Ammon's horn (tissue), 1 donor: ENCODE data around the gene SEC22A.

Experiments used
- DNase-seq: peaks from one replicate; pipeline ENCODE4 v3.0.0-alpha.2; 2016; ENCODE audit warnings: low spot score

Gene SEC22A

DNA sequence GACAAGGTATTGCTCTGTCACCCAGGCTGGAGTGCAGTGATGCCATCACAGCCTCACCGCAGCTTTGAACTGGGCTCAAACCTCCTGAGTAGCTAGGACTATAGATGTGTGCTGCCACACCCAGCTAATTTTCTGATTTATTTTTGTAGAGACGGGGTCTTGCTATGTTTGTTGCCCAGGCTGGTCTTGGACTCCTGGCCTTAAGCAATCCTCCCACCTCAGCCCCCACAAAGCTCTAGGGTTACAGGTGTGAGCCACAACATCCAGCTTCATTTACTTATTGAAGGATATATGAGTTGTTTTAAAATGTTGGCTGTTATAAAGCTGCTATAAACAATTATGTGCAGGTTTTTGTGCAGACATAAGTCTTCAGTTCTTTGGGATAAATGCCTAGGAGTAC, 62.2 kb downstream of the SEC22A start:
- DNase-seq: no peak

DNA sequence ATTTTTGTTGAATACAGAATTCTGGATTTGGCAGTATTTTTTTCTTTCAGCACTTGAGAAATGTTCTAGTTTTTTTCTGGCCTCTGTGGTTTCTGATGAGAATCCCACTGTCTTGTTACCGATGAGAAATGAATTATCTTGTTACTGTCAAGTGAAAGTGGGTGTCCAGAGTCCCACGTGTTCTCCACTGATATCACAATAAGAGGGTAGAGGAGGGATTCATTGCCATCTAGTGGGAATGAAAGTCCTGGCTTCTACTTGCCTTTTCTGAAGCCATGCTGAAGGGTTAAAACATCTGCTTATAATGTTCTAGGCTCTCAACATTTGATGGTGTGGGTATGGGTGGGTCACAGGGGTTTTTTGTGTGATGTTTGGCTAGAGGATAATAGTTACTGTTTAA, 66.1 kb downstream of the SEC22A start:
- no peak for DNase-seq

DNA sequence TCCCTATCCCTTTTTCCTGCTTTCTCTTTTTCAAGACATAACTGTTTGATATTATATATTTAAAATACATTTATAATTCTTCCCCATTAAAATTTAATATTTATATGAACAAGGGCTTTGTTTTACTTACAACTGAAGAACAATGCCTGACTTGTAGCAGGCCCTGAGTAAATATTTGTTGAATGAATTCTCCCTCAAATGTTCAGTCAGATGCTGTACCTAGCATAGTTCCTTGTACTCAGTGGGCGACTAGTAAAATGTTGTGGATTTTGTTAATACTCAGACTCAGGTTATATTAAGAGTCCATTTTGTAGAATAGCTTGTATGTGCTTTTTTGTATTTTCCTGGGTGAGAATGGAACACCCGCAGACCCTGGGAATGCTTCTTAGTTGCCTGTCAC, 69.1 kb downstream of the SEC22A start:
- no peak for DNase-seq

DNA sequence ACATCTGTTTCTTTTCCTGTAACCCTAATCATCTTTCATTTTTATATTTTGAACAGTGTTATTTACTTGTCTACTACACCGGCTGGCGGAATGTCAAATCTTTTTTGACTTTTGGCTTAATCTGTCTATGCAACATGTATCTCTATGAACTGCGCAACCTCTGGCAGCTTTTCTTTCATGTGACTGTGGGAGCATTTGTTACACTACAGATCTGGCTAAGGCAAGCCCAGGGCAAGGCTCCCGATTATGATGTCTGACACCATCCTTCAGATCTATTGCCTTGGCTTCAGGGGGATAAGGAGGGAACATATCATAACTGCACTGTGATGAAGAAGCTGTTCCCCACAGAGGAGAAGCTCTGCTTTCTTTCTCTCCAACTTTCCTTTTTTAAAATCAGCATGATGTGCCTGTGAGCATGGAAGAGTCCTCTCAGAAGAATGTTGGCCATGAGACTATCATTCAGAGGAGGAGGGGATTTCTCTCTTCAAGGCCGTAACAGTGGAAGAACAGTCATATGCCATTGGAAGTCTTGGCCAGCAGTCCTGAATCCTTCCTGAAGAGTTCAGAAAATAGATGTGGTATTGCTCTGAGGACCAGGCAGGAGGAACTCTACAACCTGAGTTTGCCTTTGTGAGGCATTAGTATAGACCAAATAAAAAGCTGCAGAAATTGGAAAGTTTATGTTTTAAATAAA, 69.9 kb downstream of the SEC22A start:
- DNase-seq: no peak

DNA sequence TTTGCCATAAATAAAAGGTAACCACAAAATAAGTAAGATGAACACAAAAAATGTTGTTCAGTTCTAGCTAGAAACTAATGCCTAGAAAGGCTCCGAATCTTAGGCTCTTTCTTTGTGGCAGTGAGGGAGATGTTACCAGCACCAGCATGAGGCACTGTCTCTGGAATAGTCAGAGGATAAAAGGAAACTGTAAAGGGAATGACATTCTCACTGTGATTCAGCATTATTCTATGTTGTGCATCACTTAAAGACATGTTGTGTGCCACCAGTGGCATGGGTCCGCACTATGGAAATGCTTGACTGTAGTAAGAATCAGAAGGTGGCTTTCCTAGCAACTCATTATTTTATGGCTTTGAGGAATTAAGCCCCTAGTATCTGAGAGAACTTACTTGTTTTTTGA, 70.8 kb downstream of the SEC22A start:
- DNase-seq: no peak

DNA sequence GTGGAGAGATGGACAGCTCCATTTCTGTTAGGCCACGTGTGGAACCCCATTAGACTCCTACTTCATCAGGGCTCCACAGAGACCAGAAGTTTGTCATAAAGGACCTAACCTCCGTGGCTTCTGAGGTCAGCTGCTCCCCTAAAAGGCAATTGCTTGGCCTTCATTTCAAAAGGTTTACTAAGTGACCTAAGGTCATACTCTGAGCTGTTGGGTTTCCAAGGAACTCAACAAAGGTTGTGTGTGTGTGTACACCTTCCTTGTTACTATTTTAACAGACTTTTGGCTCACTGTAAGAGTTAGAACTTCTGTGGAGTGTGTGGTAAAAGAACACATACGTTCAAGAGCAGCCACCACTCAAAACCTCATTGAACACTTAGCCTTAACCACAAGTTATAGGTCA, 73.9 kb downstream of the SEC22A start:
- no peak for DNase-seq

DNA sequence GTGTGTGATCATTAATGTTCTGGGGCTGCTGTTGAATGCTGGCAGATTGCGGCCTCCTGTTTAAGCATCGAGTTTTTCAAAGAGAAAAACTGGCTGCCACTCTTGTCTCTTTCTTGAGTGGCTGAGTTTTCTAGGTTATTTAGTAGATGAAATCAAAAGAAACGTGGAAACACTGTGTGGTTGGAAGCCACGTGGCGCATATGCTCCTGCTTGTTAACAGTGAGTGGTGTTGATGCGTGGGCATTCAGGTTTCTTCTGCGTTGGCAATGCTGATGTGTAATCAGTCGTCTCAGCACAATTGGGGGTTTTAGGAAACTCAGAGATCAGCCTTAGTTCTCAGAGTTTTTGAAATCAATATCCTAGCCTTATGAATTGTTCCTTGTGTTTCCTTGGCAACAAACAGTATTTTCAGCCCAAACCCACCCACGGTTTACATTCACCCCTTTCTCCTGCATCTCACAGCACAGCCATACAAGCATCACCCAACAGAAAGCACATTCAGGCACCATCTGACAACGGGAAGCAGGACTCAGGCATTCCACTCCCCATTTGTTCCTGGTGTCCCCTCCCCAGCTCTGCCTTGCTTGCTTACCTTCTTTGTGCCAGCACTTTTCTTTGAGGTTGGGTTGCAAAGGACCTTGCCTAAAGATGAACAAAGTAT, 74.7 kb downstream of the SEC22A start:
- DNase-seq: peak; percentile 66

DNA sequence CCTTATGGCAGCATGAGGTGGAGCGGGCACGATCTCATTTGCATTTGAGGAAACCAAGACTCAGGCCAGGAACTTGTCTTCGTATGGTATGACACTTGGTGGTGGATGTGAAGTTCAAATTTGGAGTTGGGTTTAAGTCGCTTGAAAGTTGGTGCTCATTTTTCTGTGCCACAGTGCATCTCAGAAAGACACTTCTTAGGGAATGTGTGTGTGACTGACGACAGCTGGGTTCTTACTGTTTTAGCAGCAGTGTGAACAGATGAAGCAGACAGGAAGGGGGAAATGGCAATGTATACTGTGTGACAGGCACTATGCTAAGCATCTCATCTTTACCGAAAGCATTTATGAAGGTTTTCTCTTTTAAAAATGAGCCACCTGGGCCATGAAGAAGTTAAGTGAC, 75.4 kb downstream of the SEC22A start:
- DNase-seq: no peak

DNA sequence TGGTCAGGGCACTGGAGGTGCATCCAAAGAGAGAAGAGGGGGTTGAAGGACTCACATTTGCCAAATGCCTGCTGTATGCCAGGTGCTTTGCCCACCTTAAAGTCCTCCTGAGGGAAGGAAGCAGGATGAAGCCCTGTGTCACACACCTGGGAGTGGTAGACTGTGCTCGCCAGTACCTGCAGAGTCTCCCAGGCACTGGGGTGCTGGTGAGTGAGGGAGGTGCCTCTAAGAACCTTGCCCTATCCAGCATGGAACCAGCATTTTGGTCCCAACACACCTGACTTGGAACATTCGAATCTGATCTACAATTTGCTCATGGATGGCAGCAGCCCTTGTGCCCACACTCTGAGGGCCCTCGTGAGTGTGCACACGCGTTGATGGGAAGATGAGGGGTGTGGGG, 76.7 kb downstream of the SEC22A start:
- no peak for DNase-seq

DNA sequence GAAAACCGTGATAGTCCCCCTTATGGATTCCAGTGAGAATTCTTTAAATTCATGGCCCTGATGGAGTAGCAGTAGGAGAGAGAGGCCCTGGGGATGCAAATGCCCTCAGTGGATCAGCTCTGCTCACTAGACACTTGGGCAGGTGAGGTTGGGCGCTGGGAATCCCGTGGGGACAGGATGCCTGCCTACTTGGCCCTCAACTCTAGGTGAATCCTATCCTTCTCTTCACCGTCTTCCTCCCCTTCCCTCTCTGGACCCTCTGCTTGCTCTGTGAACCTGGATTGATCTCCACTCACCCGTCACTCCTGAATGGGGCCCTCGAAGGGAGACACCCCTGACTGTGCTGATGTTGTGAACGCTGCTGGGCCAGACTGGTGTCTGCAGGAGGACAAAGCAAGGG, 77.4 kb downstream of the SEC22A start:
- DNase-seq: no peak

DNA sequence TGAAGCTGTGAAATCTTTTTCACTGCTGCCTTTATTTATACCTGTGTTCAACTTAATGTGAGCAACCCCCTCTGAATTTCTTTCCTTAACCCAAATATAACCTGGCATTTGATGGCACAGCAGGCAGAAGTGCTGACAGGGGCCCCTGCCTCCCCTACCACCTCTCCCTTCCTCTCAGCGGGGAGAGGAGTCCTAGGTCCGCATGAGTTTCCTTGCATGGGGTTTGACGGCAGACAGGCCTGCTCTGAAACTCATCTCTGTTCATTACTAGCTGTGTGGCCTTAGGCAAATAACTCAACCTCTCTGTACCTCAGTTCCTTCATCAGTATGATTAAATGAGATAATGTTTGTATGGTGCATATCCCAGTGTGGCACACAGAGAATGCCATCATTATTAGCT, 79.7 kb downstream of the SEC22A start:
- no peak for DNase-seq

DNA sequence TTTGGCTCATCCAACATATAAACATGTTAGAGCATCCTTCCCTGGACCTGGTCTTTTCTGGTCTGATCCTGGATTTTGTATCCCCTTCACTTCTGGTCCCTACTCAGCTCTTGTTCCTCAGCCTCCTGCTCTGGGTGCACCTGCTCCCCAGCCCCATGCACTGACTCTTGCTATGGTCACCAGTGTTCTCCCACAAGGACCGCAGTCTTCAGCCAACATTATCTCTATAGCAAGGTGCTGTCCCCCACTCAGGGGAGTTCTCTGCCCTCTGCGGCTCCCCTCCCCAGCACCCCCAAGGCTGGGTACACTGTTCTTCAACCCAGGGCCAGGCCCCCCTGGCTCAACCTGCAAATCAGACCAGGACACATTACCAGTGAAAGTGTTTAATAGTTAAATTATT, 80.2 kb downstream of the SEC22A start:
- no peak for DNase-seq

DNA sequence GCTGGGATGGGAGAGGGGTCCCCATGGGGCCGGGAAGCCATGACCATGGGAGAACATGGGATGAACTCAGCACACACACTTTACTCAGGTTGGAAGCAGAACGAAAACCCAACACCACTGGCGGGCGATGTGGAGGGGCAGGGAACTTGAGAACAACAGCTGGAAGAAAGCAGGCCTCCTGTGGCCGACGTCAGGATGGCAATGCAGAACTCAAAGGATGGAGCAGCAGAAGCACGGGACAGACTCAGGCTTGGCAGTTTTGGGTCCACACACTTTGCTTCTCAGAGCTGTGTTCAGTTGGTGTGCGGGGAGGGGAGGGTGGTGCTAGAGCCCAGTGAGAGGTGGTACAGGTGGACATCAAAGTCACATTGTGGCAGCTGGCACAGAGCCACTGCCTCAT, 80.7 kb downstream of the SEC22A start:
- no peak for DNase-seq

DNA sequence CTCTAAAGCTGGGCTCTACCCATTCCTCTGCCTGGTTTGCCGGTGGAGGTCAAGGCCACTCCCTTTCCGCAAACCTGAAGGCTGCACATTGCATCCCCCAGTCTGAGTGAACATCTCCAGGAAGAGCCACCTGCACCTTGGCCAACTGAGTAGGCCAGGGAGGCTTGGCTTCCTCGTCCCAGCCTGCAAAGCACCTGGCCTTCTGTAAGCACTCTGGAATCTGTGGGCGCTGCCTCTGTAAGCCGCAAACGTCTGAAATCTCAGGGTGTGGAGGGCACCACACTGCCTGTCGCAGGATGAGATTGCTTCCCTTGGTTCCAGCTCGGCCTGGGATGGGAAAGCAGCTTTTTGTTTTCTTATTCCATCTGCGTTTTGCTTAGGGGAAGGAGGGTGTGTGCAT, 81.3 kb downstream of the SEC22A start:
- DNase-seq: no peak

DNA sequence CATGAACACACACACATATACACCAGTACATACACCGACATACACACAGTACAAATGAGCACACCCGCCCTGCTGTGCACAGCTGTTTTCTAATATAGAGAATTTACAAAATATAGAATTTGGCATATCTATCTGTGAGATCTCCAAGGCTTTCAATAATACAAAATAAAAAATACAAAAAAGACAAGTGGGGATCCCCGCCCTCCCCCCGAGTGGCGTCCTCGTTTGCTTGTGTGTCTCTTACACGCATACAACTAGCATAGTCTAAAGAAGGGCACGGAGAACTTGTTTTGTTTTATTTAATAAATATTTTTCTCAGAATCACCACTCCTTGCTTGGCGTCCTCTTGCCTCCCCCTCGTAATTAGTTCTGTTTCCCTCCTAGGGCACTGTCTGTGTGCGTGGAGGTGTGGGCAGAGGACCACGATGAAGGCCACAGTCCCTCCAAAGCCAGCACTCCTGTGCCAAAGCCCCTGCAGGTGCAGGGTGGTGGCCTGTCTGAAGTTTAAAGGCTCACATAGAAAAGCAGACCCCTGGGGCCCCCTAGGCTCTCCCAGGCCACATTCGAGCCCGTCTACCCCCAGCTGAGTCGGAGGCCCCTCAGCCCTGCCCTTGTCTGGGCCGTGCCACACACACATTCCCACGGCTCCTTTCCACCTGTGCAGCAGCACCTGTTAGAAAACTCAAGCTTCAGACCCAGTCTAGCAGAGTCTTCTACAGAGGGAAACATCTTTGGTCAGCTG, 82.1 kb downstream of the SEC22A start:
- DNase-seq: no peak

DNA sequence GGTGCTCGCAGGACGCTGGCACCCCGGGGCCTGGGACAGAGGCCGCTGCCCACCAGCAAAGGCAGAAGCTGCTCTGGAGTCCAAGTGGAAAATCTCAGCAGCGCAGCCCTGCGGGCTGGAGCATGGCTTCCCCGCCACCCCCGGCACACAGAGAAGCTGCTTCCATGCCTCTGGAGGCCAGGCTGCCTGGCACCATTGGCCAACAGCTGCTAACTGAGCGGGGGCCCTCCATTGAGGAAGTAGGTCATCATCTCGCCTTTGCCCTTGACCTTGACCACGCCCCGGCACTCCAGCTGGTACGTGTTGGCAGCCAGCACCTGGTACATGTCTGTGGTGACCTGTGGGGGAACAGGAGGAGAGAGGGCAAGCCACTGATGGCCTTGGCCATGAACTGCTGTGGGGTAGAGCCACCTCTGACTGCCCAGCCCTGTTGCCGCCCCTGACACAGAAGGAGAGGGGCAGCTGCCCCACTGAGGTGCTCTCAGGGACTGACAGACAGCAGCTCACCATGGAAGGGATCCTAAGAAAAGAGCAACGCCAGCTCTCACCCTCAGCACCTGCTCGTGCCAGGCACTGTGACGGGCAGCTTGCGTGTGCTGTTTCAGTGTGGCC, 82.8 kb downstream of the SEC22A start:
- DNase-seq: no peak

DNA sequence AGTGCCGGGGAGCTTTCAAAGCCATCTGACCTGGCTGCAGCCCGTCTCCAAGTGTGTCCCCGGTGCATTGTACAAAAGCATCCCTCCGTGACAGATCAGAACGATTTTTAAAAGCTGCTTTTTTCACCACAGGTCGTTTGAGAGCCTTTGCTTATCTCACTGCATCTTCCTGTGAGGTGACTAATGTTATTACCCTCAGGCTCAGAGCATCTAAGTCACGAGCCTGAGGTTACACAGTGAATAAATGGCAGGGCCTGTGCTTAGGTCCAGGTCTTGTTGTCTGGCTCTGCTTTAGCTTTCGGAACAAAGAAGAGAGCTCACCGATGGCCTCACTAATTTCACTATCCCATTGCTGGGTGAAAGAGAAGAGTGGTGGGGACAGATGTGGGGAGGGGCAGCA, 83.3 kb downstream of the SEC22A start:
- DNase-seq: no peak

DNA sequence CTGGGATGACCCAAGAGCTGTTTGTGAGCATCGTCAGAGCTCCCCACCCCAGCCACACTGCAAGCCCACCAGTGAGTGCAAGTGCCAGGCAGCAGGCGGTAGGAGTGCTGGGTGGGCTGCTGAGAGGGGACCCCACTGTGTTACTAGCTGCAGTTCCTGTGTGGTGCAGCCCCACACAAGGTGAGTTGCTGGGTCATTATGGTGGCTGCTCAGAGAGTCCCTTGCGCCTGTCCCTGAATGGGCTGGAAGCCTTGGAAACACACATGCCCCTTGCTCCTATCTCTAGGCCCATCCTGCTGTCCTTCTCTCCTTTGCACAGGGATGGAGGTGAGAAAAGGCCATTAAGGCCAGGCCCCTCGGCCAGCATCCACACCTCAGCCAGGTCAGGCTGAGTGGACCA, 83.7 kb downstream of the SEC22A start:
- no peak for DNase-seq

DNA sequence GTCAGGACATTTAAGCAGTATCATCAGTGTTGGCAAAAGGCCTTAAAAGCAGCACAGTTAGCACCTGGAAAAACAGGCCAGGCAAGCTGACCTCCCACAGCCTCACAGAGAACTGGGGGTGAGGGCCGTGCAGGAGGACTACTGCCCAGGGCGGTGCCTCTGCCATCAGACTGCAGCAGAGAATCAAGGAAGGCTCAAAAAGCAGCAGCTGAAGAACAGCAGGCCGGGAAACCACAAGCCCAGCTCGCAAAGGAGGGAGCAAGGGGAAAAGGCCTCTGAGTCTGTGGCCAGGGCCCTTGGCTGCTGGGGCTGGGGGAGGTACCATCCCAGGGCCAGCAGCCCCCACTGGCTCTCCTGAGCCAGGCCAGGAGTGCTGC, 84.2 kb downstream of the SEC22A start:
- DNase-seq: no peak

DNA sequence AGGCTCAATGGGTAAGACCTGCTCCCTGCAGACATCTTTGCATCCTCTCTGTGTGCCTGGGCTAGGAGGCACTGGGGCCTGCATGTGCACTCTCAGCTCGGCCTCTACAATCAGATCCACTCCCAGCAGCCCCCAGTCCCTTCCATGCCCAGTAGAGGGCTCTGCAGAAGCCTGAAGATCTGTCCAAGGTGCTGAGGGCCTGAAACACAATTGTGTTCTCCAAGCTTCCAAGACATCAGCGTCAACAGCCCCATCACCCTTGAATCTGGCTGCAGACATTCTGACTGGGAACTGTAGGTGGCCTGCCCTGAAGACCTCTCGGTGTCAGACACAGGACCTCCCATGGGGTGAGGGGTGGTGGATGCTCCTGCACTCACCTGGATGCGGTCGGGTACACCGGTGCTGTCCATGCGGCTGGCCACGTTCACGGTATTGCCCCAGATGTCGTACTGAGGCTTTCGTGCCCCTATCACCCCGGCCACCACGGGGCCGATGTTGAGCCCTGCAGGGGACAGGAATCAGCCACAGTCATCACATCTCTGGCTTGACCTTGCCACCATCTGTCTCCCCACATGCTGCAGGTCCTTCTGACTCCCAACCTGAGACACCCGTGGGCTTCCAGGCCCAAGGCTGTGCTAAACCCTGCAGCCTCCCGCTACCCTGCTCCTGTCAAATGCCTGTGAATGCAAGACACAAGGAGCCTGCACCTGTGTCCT, 84.7 kb downstream of the SEC22A start:
- peak; percentile 38 for DNase-seq

DNA sequence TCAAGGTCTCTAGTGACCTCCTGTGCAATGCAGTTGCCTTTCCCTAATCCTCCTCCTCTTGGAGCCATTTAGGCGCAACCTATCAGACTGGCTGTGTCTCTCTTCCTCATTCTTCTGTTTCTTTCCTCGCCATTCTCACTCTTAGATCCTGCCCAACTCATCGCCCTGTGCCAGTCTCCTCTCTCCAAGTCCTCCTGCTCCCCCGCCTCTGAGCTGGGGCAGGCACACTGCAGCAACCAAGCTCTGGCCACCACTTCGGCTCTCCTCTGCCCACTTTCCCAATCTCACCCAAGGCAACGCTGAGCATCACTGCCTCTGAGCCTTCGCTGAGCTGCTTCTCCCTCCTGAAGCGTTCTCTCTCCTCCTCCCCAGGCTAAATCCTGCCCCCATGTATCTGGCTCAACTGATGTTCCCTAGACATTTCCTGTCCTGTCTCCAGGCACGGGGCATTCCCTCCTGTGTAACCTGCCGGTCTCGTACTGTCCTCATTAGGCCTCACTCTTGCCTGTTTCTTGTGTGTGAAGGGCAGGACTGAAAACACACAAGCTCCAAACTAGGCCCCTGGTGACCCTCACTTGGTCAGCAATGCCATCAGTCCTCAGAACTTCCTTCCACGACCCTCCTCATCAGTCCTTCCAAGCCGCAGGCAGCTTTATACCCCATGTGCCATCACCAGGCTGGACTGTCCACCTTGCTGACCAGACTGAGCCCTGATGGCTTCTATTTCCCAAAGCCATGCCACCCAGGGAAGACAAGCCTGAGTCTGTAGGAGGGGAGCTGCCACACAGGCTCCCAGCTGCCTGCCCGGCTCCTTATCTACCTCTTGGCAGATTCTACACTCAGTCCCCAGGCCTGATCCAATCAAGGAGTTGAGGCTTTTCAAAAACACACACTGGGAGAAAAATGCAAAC, 85.6 kb downstream of the SEC22A start:
- no peak for DNase-seq
